ENCODE data around the gene WSB2. TPM values are rescaled to one million over a fixed set of nuclear protein-coding genes. Genes with fewer than 3 reads are reported as not detected.
"Not testable (repeated sequence)": the region's sequence is repeated elsewhere in the genome, so short reads cannot be mapped to it uniquely, and the experiment has no call there.

Gene WSB2
- total RNA-seq, 2 experiments from 2014 or later, result 57.7 to 58.2 TPM

DNA sequence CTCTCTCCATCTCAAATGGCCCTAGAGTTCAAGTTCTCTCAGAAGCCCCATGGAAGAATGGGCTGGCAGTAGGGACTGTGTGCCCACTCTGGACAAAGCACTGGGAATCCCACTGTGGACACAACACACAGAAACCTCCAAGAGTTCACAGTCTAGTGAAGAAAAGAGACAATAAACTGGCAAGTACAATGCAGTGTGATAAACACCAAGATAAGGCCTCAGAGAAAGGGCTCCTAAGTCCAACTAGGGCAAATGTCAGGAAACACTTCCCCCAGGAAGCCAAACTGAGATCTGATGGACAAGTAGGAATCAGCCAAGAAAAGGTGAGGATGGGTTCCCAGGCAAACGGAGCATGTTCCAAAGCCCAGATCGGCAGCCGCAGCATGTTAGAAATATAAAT, 37.4 kb upstream of the WSB2 start:
- POLR2A ChIA-PET, result no interaction called here
- Mint-ChIP-seq H3K36me3 (ENCODE audit: low read depth) (no peaks in the 10 kb centered on the region), H3K27me3 (peaks cover 15% of the 10 kb centered on the region), H3K4me3 (no peak overlapping the region), H3K27ac (no peak overlapping the region), H3K9me3 (ENCODE audit: low read depth) (no peaks in the 10 kb centered on the region), H3K4me1 (peaks cover 3% of the 10 kb centered on the region)
- DNase-seq (no peak), ATAC-seq (no peak)
- CTCF ChIA-PET, result no interaction called here
- intact Hi-C loops (cut with DNase I, micrococcal nuclease), result no loop called here

DNA sequence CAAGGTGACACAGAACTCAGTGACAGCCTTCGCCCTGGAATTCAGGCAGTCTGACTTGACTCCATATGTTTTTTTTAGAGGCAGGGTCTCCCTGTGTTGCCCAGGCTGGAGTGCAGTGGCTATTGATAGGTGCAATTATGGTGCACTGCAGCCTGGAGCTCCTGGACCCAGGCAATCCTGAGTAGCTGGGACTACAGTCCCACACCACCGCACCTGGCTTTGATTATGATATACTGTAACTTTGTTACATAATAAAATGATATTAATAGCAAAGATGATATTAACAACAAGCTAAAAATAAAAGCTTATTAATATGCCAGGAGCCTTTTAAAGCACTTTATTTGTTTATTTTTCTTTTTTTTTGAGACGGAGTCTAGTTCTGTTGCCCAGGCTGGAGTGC, 33.1 kb upstream of the WSB2 start:
- H3K4me1 Mint-ChIP-seq, result no peaks in the 10 kb centered on the region
- intact Hi-C loops (cut with DNase I, micrococcal nuclease), result no loop called here
- no peak overlapping the region for H3K4me3 Mint-ChIP-seq
- no peak overlapping the region for H3K27ac Mint-ChIP-seq
- no peaks in the 10 kb centered on the region for H3K9me3 Mint-ChIP-seq (ENCODE audit: low read depth)
- DNase-seq, result no peak
- no peaks in the 10 kb centered on the region for H3K27me3 Mint-ChIP-seq
- ChIA-PET POLR2A (no interaction called here), CTCF (no interaction called here)
- ATAC-seq, result no peak
- H3K36me3 Mint-ChIP-seq (ENCODE audit: low read depth), result no peaks in the 10 kb centered on the region

DNA sequence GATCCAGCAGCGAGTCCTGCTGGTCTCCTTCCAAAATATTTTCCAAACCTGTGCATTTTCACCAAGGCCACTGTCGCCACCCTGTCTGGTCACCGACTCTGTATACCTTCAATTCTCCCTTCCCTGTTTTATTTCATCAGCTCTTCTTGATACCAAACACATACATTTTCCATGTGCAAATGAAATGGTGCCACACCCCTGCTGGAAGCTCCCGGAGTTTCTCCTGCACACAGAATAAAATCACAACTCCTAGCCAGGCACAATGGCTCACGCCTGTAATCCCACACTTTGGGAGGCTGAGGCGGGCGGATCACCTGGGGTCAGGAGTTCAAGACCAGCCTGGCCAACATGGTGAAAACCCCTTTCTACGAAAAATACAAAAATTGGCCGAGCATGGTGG, 28.8 kb upstream of the WSB2 start:
- Mint-ChIP-seq H3K4me3 (no peak overlapping the region), H3K27me3 (no peaks in the 10 kb centered on the region), H3K9me3 (ENCODE audit: low read depth) (no peaks in the 10 kb centered on the region), H3K27ac (no peak overlapping the region), H3K36me3 (ENCODE audit: low read depth) (no peaks in the 10 kb centered on the region), H3K4me1 (no peaks in the 10 kb centered on the region)
- ChIA-PET POLR2A (no interaction called here), CTCF (interaction anchor here (0.6 kb wide), 1 partner anchor 7 kb away, joined by 4 read pairs; no protein-coding TSS in a partner anchor)
- intact Hi-C loops (cut with DNase I, micrococcal nuclease), result no loop called here
- ATAC-seq (no peak), DNase-seq (no peak)

DNA sequence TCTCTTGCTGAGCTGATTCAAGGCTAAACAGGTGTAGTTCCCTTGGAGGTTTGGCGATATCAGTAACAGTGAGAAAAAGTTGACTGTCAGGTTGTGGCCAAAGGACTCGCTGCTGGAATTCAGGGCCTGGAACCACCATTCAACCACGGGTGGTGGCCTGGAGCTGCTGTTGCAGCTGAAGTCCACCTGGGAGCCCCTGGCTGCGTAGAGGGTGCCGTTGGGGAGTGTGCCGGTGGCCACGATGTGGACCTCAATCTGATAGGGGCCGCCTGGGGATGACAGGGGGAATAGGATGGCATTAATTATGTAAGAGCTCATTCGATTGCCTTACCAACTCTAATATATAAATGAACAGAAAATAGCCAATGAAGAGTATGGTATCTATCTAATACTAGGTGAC, 21.2 kb upstream of the WSB2 start:
- ChIA-PET CTCF (interaction anchor here (0.8 kb wide), 1 partner anchor 8 kb away, joined by 4 read pairs; no protein-coding TSS in a partner anchor), POLR2A (no interaction called here)
- Mint-ChIP-seq H3K9me3 (ENCODE audit: low read depth) (peaks cover 3% of the 10 kb centered on the region), H3K27me3 (no peaks in the 10 kb centered on the region), H3K27ac (no peak overlapping the region), H3K4me3 (no peak overlapping the region), H3K36me3 (ENCODE audit: low read depth) (no peaks in the 10 kb centered on the region), H3K4me1 (no peaks in the 10 kb centered on the region)
- DNase-seq, result no peak
- intact Hi-C loops (cut with DNase I, micrococcal nuclease), result no loop called here
- no peak for ATAC-seq

DNA sequence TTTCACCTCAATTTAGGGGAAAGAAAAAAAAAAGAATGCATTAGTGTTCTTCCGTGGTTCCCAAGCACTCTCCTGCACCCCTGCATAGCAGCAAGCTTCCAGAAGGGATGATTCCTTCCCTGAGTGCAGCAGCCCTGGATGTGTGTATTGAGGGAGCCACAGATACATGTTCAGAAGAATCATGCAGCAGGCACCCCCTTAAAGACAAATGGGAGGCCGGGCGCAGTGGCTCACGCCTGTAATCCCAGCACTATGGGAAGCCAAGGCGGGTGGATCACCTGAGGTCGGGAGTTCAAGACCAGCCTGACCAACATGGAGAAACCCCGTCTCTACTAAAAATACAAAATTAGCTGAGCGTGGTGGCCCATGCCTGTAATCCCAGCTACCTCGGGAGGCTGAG, 20.5 kb upstream of the WSB2 start:
- POLR2A ChIA-PET; DNase-seq; intact Hi-C loops (cut with DNase I, micrococcal nuclease); H3K27ac Mint-ChIP-seq; H3K4me1 Mint-ChIP-seq; H3K9me3 Mint-ChIP-seq (ENCODE audit: low read depth); ATAC-seq; H3K4me3 Mint-ChIP-seq; H3K36me3 Mint-ChIP-seq (ENCODE audit: low read depth); H3K27me3 Mint-ChIP-seq; CTCF ChIA-PET: not testable (repeated sequence)

DNA sequence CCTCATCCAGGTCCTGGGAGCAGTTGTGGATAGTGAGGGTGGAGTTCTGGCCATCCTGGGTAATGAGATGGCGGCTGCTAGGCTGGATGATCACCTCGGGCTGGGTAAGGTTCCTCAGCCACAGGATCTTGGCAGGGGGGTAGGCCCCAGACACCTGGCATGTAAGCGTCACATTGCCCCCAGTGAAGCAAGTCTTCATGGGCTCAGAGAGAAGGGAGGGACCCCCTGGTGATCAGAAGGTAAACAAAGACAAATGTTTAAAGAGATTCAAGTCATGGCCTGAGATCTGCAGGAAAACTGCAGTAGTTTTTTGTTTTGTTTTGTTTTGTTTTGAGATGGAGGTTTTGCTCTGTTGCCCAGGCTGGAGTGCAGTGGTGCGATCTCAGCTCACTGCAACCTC, 12.8 kb upstream of the WSB2 start:
- H3K27me3 Mint-ChIP-seq, result peaks cover 1% of the 10 kb centered on the region
- intact Hi-C loops (cut with DNase I, micrococcal nuclease), result no loop called here
- POLR2A ChIA-PET, result no interaction called here
- no peaks in the 10 kb centered on the region for H3K4me1 Mint-ChIP-seq
- H3K9me3 Mint-ChIP-seq (ENCODE audit: low read depth), result peaks cover 3% of the 10 kb centered on the region
- DNase-seq (no peak), ATAC-seq (no peak)
- no peak overlapping the region for H3K27ac Mint-ChIP-seq
- no peaks in the 10 kb centered on the region for H3K36me3 Mint-ChIP-seq (ENCODE audit: low read depth)
- CTCF ChIA-PET, result no interaction called here
- no peak overlapping the region for H3K4me3 Mint-ChIP-seq

DNA sequence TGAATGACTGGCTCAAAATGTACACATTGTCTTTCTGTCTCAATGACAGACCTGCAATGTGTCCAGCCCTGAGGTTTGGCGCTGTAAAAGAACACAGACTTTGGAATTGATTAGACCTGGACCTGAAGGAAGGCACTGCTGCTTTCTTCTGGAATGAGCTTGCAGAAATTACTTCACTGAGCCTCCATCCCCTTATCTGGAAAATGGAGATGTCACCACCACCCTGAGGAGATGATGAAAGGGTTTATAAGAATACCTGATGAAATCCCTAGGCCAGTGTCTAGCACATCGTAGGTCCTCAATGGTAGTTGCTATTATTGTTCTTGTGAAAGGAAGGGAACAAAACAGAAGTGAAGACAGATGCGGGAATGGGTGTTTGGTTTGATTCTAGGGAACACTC, 9.7 kb upstream of the WSB2 start:
- no peak overlapping the region for H3K4me3 Mint-ChIP-seq
- intact Hi-C loops (cut with DNase I, micrococcal nuclease), result no loop called here
- H3K27me3 Mint-ChIP-seq, result peaks cover 11% of the 10 kb centered on the region
- CTCF ChIA-PET, result no interaction called here
- no peaks in the 10 kb centered on the region for H3K36me3 Mint-ChIP-seq (ENCODE audit: low read depth)
- H3K9me3 Mint-ChIP-seq (ENCODE audit: low read depth), result no peaks in the 10 kb centered on the region
- H3K4me1 Mint-ChIP-seq, result peaks cover 6% of the 10 kb centered on the region
- no peak overlapping the region for H3K27ac Mint-ChIP-seq
- no peak for ATAC-seq
- POLR2A ChIA-PET, result no interaction called here
- DNase-seq, result no peak

DNA sequence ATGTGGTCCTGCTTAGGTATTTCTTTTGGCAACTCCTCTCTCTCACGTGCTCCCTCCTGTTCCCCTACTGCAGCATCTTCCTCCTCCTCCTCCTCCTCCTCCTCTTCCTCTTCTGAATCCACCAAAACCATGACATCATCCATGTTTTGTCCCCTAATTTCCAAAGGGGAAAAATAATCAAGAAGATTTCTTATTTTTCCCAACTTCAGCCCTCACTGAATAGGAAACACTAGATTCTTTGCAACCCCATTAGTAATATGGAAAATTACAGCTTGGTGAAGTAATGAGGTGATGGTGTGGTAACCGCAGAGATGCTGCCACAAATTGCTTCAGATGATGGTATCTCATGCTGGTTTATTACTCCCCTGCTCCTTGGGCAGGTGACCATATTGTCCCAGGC, 7.5 kb upstream of the WSB2 start:
- H3K9me3 Mint-ChIP-seq (ENCODE audit: low read depth), result no peaks in the 10 kb centered on the region
- no peak overlapping the region for H3K4me3 Mint-ChIP-seq
- DNase-seq, result no peak
- peaks cover 2% of the 10 kb centered on the region for H3K36me3 Mint-ChIP-seq (ENCODE audit: low read depth)
- no peak overlapping the region for H3K27ac Mint-ChIP-seq
- ATAC-seq, result no peak
- intact Hi-C loops (cut with DNase I, micrococcal nuclease), result loop anchor here in 1 of 2 experiments (10.0 kb wide), 1 partner anchor 306 kb away; the partner anchor contains the start of genes SUDS3 and TAOK3
- H3K4me1 Mint-ChIP-seq, result peaks cover 28% of the 10 kb centered on the region
- ChIA-PET POLR2A (no interaction called here), CTCF (interaction anchor here (0.6 to 1.2 kb wide), 2 partner anchors 8 to 25 kb away, joined by 5 to 6 read pairs; no protein-coding TSS in a partner anchor)
- peaks cover 12% of the 10 kb centered on the region for H3K27me3 Mint-ChIP-seq

DNA sequence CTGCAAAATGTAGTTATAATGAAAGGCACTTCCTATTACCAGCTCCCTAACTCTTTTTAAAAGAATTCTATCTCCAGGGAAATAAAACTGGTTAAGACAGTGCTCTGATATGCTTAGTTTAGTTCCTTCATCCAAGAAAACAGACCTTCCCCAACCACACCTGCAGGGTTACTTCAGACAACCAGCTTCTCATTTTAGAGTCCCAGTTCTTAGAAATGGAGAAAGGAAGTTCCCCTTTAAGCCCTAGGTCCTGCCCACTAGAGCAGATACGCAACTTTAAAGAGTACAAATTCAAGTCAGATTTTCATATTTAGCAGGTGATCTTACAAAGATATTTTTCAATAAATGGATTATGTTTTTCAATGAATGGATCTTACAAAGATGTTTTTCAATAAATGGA, 4.4 kb upstream of the WSB2 start:
- ATAC-seq, result no peak
- Mint-ChIP-seq H3K27me3 (peaks cover 12% of the 10 kb centered on the region), H3K4me1 (peaks cover 35% of the 10 kb centered on the region), H3K9me3 (ENCODE audit: low read depth) (no peaks in the 10 kb centered on the region), H3K36me3 (ENCODE audit: low read depth) (peaks cover 11% of the 10 kb centered on the region), H3K27ac (no peak overlapping the region), H3K4me3 (no peak overlapping the region)
- POLR2A ChIA-PET, result interaction anchor here (0.6 to 1.0 kb wide), 2 partner anchors 26 to 172 kb away, joined by 3 read pairs; no protein-coding TSS in a partner anchor
- DNase-seq, result no peak
- intact Hi-C loops (cut with DNase I, micrococcal nuclease), result loop anchor here in 1 of 2 experiments (10.0 kb wide), 1 partner anchor 309 kb away; the partner anchor contains the start of genes SUDS3 and TAOK3
- CTCF ChIA-PET, result interaction anchor here (0.8 to 4.2 kb wide), 8 partner anchors 9 to 311 kb away, joined by 3 to 32 read pairs (median 5); partner anchors contain the start of gene SUDS3

DNA sequence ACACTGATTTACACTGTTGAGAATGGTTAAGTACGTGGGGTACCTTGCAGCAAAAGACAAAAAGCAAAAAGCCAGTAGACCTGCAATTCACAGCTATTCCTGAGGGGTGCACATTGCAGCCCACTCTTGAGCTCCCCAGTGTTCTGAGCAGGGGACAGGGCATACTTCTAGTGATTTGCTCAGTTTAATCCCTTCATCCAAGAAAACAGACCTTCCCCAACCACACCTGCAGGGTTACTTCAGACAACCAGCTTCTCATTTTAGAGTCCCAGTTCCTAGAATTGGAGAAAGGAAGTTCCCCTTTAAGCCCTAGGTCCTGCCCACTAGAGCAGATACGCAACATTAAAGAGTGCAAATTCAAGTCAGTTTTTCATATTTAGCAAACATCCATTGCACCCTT, 3.6 kb upstream of the WSB2 start:
- Mint-ChIP-seq H3K4me1 (peaks cover 43% of the 10 kb centered on the region), H3K4me3 (peak overlapping the region; percentile 38), H3K9me3 (ENCODE audit: low read depth) (no peaks in the 10 kb centered on the region), H3K27ac (peak overlapping the region; percentile 60), H3K27me3 (peaks cover 12% of the 10 kb centered on the region), H3K36me3 (ENCODE audit: low read depth) (peaks cover 14% of the 10 kb centered on the region)
- intact Hi-C loops (cut with DNase I, micrococcal nuclease), result loop anchor here (5.0 to 10.0 kb wide), 4 partner anchors 73 to 872 kb away; partner anchors contain the start of genes FBXO21 (in 1 of the 2), PEBP1 (in 1 of the 2), SUDS3 (in 1 of the 2) and TAOK3 (in 1 of the 2)
- ATAC-seq, result peak; percentile 53
- DNase-seq, result peak; percentile 37
- ChIA-PET POLR2A (interaction anchor here (0.6 to 1.0 kb wide), 5 partner anchors 18 to 1331 kb away, joined by 3 to 7 read pairs (median 3); no protein-coding TSS in a partner anchor), CTCF (interaction anchor here (0.6 to 4.2 kb wide), 14 partner anchors 9 to 190 kb away, joined by 3 to 32 read pairs (median 4); partner anchors contain the start of gene KSR2)

DNA sequence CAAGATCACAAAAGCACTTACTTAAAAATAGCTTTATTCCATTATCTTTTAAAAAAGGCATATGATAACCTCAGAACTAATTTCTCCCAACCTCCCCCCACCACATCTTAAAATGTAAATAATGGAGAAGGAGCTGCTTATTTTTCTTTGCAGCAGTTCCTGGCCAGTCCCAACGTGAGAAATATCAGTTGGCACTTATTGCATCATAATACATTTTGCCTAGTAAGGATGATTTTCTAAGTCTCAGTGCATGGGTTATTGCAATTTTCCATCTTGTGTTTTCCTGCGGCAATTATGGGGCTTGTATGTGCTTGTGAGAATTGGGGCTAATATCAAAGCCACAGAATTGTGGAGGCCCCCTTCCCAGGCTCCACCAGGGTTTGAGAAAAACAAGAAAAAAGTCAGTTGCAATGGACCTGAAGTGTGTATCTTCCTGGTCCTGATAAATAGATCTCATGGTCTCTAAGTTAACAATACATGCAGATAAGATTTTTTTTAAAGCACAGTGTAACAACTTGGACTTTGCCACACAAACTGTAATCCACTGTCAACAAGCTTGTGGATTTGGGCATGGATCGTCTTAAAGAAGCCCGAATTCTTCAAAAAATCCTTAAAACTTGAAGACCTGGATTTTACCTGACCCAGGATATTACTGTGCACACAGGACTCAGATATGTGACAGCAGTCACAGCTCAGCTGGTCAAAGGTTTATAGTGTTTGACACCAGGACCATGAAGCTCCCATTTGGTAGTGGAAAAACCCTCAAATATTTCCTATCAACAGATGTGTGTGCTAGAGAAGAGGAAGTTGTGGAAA, 2.8 kb upstream of the WSB2 start:
- CTCF ChIA-PET, result interaction anchor here (0.6 to 4.2 kb wide), 17 partner anchors 8 to 963 kb away, joined by 3 to 32 read pairs (median 4); partner anchors contain the start of gene SUDS3
- Mint-ChIP-seq H3K4me3 (peak overlapping the region; percentile 88), H3K27ac (peak overlapping the region; percentile 97), H3K27me3 (peaks cover 11% of the 10 kb centered on the region), H3K4me1 (peaks cover 50% of the 10 kb centered on the region), H3K36me3 (ENCODE audit: low read depth) (peaks cover 16% of the 10 kb centered on the region), H3K9me3 (ENCODE audit: low read depth) (no peaks in the 10 kb centered on the region)
- POLR2A ChIA-PET, result interaction anchor here (0.6 to 1.0 kb wide), 3 partner anchors 46 to 1331 kb away, joined by 3 read pairs; no protein-coding TSS in a partner anchor
- no peak for ATAC-seq
- intact Hi-C loops (cut with DNase I, micrococcal nuclease), result loop anchor here (5.0 to 10.0 kb wide), 4 partner anchors 74 to 871 kb away; partner anchors contain the start of genes FBXO21 (in 1 of the 2), PEBP1 (in 1 of the 2), SUDS3 (in 1 of the 2) and TAOK3 (in 1 of the 2)
- DNase-seq, result no peak
